ENCODE results near the gene PLLP.

PLLP gene

DNA sequence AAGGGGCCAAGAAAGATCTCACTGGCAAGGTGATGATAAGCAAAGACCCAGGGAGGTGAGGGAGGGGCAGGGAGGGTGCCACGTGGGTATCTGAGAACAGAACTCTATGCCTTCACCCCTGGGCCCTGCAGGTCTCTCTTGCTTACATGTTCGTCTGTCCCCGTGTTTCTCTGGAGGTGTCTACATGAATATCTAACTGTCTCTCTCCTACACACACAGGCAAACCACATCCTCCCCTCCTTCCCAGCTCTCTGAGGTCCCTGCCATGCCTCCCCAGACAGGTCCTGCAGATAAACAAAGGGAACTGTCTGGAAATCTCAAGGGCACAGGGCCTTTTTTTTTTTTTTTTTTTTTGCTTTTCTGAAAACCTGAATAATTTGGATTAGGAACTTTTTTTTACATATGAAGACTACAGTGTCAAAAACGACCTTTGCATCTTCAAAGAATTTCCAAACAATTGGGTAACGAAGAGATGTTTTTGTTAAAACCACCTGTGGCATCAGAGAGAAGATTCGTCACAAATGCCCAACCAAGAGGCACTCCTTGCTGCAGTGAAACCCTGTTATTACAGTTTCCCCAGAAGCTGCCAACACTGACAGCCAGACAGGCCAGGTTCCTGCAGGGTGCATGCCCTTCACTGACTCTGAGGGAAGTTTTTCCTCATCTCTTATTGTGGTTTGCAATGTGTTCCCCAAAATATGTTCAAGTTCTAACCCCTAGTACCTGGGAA lies 17.8 kb downstream of the PLLP start:
- Histone ChIP-seq H3K4me1 (ENCODE audit: insufficient read depth, low read length) (peaks cover 21% of the 10 kb centered on the region), H4K20me1 (ENCODE audit: insufficient read depth, low read length) (no peaks in the 10 kb centered on the region), H3K4me3 (ENCODE audit: low read depth in 1 of 2, low read length in 2 of 2) (no peak overlapping the region), H3K4me2 (ENCODE audit: insufficient read depth, low read length) (peak overlapping the region; percentile 2), H3K27ac (ENCODE audit: low read length) (peak overlapping the region; percentile 56), H3K9ac (ENCODE audit: low read depth, low read length) (0 out of 2 replicates have a peak overlapping the region, but pooled peaks have one; percentile 12), H2AFZ (ENCODE audit: low read depth, low read length) (peak overlapping the region; percentile 43; the same call in 1 of the 2 replicates), H3K36me3 (ENCODE audit: insufficient read depth, low read length) (no peaks in the 10 kb centered on the region), H3K27me3 (ENCODE audit: insufficient read depth, low read length, poor library complexity) (no peaks in the 10 kb centered on the region), H3K9me3 (ENCODE audit: insufficient read depth, low read length, severe bottlenecking) (no peaks in the 10 kb centered on the region), H3K79me2 (ENCODE audit: insufficient read depth, low read length) (no peaks in the 10 kb centered on the region)
- DNase-seq (peak; percentile 62), ATAC-seq (ENCODE audit: insufficient read depth, low read depth) (peak; percentile 94)
- no peak for TF ChIP-seq EZH2 (IDR thresholded peaks at IDR 0.05; ENCODE audit: borderline replicate concordance, low read depth, low read length, severe bottlenecking)
- TF ChIP-seq, protein P1, sequence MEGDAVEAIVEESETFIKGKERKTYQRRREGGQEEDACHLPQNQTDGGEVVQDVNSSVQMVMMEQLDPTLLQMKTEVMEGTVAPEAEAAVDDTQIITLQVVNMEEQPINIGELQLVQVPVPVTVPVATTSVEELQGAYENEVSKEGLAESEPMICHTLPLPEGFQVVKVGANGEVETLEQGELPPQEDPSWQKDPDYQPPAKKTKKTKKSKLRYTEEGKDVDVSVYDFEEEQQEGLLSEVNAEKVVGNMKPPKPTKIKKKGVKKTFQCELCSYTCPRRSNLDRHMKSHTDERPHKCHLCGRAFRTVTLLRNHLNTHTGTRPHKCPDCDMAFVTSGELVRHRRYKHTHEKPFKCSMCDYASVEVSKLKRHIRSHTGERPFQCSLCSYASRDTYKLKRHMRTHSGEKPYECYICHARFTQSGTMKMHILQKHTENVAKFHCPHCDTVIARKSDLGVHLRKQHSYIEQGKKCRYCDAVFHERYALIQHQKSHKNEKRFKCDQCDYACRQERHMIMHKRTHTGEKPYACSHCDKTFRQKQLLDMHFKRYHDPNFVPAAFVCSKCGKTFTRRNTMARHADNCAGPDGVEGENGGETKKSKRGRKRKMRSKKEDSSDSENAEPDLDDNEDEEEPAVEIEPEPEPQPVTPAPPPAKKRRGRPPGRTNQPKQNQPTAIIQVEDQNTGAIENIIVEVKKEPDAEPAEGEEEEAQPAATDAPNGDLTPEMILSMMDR (IDR thresholded peaks at IDR 0.05; ENCODE audit: borderline replicate concordance, extremely low read depth, low read length, poor library complexity, severe bottlenecking) = no peak

DNA sequence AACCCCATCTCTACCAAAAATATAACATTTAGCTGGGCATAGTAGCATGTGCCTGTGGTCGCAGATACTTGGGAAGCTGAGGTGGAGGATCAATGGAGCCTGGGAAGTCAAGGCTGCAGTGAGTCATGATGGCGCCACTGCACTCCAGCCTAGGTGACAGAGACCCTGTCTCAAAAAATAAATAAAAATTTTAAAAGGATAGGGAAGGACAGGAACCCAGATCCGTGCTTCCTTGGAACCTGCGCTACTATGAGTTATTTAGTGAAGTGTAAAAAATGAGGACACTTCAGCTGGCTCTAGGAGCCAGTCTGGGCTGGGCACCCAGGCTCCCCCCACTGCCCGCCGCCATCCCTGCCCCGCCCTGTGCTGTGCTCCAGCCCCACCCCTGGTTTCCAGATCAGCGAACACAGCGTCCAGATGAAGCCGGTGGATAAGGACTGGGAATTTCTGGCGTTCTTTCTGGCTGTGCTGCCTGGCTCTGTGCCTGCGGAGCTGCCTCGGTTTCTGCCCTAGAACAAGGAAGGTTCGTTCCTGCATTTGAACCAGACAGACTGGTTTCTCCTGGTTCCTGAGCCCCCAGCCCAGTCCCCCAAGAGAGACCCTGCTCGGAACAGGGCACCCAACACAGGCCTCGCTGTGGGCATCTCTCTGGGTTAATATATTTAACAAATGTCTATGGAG lies 18.5 kb downstream of the PLLP start:
- ATAC-seq (ENCODE audit: insufficient read depth, low read depth) (no peak), DNase-seq (no peak)
- peak overlapping the region; percentile 2; the same call in 1 of the 2 replicates for H3K4me2 ChIP-seq (ENCODE audit: insufficient read depth, low read length)
- no peaks in the 10 kb centered on the region for H3K27me3 ChIP-seq (ENCODE audit: insufficient read depth, low read length, poor library complexity)
- no peaks in the 10 kb centered on the region for H4K20me1 ChIP-seq (ENCODE audit: insufficient read depth, low read length)
- H3K36me3 ChIP-seq (ENCODE audit: insufficient read depth, low read length) = no peaks in the 10 kb centered on the region
- no peak overlapping the region for H3K4me3 ChIP-seq (ENCODE audit: low read depth in 1 of 2, low read length in 2 of 2)
- H3K9me3 ChIP-seq (ENCODE audit: insufficient read depth, low read length, severe bottlenecking) = no peaks in the 10 kb centered on the region
- H3K4me1 ChIP-seq (ENCODE audit: insufficient read depth, low read length) = peaks cover 21% of the 10 kb centered on the region
- H3K79me2 ChIP-seq (ENCODE audit: insufficient read depth, low read length) = no peaks in the 10 kb centered on the region
- peak overlapping the region; percentile 56 for H3K27ac ChIP-seq (ENCODE audit: low read length)
- 0 out of 2 replicates have a peak overlapping the region, but pooled peaks have one; percentile 12 for H3K9ac ChIP-seq (ENCODE audit: low read depth, low read length)
- TF ChIP-seq EZH2 (IDR thresholded peaks at IDR 0.05; ENCODE audit: borderline replicate concordance, low read depth, low read length, severe bottlenecking) = no peak
- TF ChIP-seq, protein P1 (IDR thresholded peaks at IDR 0.05; ENCODE audit: borderline replicate concordance, extremely low read depth, low read length, poor library complexity, severe bottlenecking) = no peak
- peak overlapping the region; percentile 43; the same call in 1 of the 2 replicates for H2AFZ ChIP-seq (ENCODE audit: low read depth, low read length)

DNA sequence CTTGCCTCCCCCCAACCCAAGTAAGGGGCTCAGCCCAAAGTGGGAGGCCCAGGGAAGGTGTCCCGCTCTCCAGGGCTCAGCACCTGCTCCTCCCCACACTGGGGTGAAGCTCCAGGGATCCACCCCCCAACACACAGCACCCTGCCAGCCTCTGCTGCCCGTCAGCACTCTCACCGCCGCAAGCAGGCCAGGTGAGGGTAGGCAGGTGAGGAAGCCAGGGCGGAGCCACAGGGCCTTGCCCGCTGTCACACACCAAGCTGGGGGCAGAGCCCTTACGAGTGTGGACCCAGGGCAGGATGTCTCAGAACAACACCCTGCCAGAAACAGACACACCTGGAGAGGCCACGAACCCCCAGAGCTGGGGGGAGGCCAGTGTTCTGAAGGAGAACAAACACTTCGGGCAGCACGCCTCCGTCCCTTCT lies 19.5 kb downstream of the PLLP start:
- Histone ChIP-seq H3K9me3 (ENCODE audit: insufficient read depth, low read length, severe bottlenecking) (no peaks in the 10 kb centered on the region), H2AFZ (ENCODE audit: low read depth, low read length) (no peak overlapping the region), H3K27ac (ENCODE audit: low read length) (no peak overlapping the region), H3K36me3 (ENCODE audit: insufficient read depth, low read length) (no peaks in the 10 kb centered on the region), H3K4me3 (ENCODE audit: low read depth in 1 of 2, low read length in 2 of 2) (no peak overlapping the region), H3K79me2 (ENCODE audit: insufficient read depth, low read length) (no peaks in the 10 kb centered on the region), H4K20me1 (ENCODE audit: insufficient read depth, low read length) (no peaks in the 10 kb centered on the region), H3K27me3 (ENCODE audit: insufficient read depth, low read length, poor library complexity) (no peaks in the 10 kb centered on the region), H3K9ac (ENCODE audit: low read depth, low read length) (no peak overlapping the region), H3K4me2 (ENCODE audit: insufficient read depth, low read length) (no peak overlapping the region), H3K4me1 (ENCODE audit: insufficient read depth, low read length) (peaks cover 23% of the 10 kb centered on the region)
- ATAC-seq (ENCODE audit: insufficient read depth, low read depth) (no peak), DNase-seq (no peak)
- TF ChIP-seq, protein P1 (IDR thresholded peaks at IDR 0.05; ENCODE audit: borderline replicate concordance, extremely low read depth, low read length, poor library complexity, severe bottlenecking) = no peak
- no peak for TF ChIP-seq EZH2 (IDR thresholded peaks at IDR 0.05; ENCODE audit: borderline replicate concordance, low read depth, low read length, severe bottlenecking)
